ENCODE data around the gene CACNA1H. TPM values are rescaled to one million over a fixed set of nuclear protein-coding genes. Genes with fewer than 3 reads are reported as not detected.
"Not testable (repeated sequence)": the region's sequence is repeated elsewhere in the genome, so short reads cannot be mapped to it uniquely, and the experiment has no call there.

Gene CACNA1H
- total RNA-seq, 1 experiment from 2014 or later, result 24.8 TPM

- not testable (repeated sequence) for H3K27me3 ChIP-seq (ENCODE audit: control insufficient read depth, insufficient read depth, low read length); H3K36me3 ChIP-seq (replicated peaks; ENCODE audit: control insufficient read depth, insufficient read depth, low read length); H3K4me3 ChIP-seq (ENCODE audit: insufficient read depth, low read depth, low read length); DNase-seq
These were observed 72.9 kb downstream of the CACNA1H start for GRCh38 chr16:1225728-1226311.

- H3K36me3 ChIP-seq (replicated peaks; ENCODE audit: control insufficient read depth, insufficient read depth, low read length); H3K27me3 ChIP-seq (ENCODE audit: control insufficient read depth, insufficient read depth, low read length); H3K4me3 ChIP-seq (ENCODE audit: insufficient read depth, low read depth, low read length); DNase-seq: not testable (repeated sequence)
These were observed 73.8 kb downstream of the CACNA1H start for GRCh38 chr16:1226692-1227091.

GRCh38 chr16:1228227-1228626 is 75.3 kb downstream of the CACNA1H start:
- H3K27me3 ChIP-seq (ENCODE audit: control insufficient read depth, insufficient read depth, low read length); H3K36me3 ChIP-seq (replicated peaks; ENCODE audit: control insufficient read depth, insufficient read depth, low read length): not testable (repeated sequence)

GRCh38 chr16:1229476-1229875 is 76.6 kb downstream of the CACNA1H start:
- not testable (repeated sequence) for DNase-seq; H3K4me3 ChIP-seq (ENCODE audit: insufficient read depth, low read depth, low read length); H3K27me3 ChIP-seq (ENCODE audit: control insufficient read depth, insufficient read depth, low read length); H3K36me3 ChIP-seq (replicated peaks; ENCODE audit: control insufficient read depth, insufficient read depth, low read length)

More at GRCh38 chr16:1228227-1228626, 75.3 kb downstream of the CACNA1H start:
- not testable (repeated sequence) for H3K4me3 ChIP-seq (ENCODE audit: insufficient read depth, low read depth, low read length); DNase-seq

- not testable (repeated sequence) for H3K27me3 ChIP-seq (ENCODE audit: control insufficient read depth, insufficient read depth, low read length); H3K4me3 ChIP-seq (ENCODE audit: insufficient read depth, low read depth, low read length); DNase-seq; H3K36me3 ChIP-seq (replicated peaks; ENCODE audit: control insufficient read depth, insufficient read depth, low read length)
These were observed 77.2 kb downstream of the CACNA1H start, which contains the start of gene TPSB2 for GRCh38 chr16:1230084-1230470. Gene TPSB2, minus strand, starts transcription at chr16:1230184. Its CDS starts 233 bp downstream, at chr16:1229951.

GRCh38 chr16:1230471-1231212 is 77.7 kb downstream of the CACNA1H start:
- not testable (repeated sequence) for H3K4me3 ChIP-seq (ENCODE audit: insufficient read depth, low read depth, low read length); H3K36me3 ChIP-seq (replicated peaks; ENCODE audit: control insufficient read depth, insufficient read depth, low read length); DNase-seq; H3K27me3 ChIP-seq (ENCODE audit: control insufficient read depth, insufficient read depth, low read length)

- DNase-seq; H3K4me3 ChIP-seq (ENCODE audit: insufficient read depth, low read depth, low read length); H3K36me3 ChIP-seq (replicated peaks; ENCODE audit: control insufficient read depth, insufficient read depth, low read length); H3K27me3 ChIP-seq (ENCODE audit: control insufficient read depth, insufficient read depth, low read length): not testable (repeated sequence)
These were observed 78.4 kb downstream of the CACNA1H start for GRCh38 chr16:1231301-1231700.

GRCh38 chr16:1232049-1232748 is 79.3 kb downstream of the CACNA1H start:
- DNase-seq; H3K4me3 ChIP-seq (ENCODE audit: insufficient read depth, low read depth, low read length); H3K27me3 ChIP-seq (ENCODE audit: control insufficient read depth, insufficient read depth, low read length); H3K36me3 ChIP-seq (replicated peaks; ENCODE audit: control insufficient read depth, insufficient read depth, low read length): not testable (repeated sequence)

GRCh38 chr16:1236659-1237058 is 83.8 kb downstream of the CACNA1H start:
- not testable (repeated sequence) for H3K27me3 ChIP-seq (ENCODE audit: control insufficient read depth, insufficient read depth, low read length); H3K36me3 ChIP-seq (replicated peaks; ENCODE audit: control insufficient read depth, insufficient read depth, low read length); H3K4me3 ChIP-seq (ENCODE audit: insufficient read depth, low read depth, low read length); DNase-seq

- Histone ChIP-seq H3K4me3 (ENCODE audit: insufficient read depth, low read depth, low read length) (no peak overlapping the region), H3K27me3 (ENCODE audit: control insufficient read depth, insufficient read depth, low read length) (no peaks in the 10 kb centered on the region; the same call in 1 of the 2 replicates), H3K36me3 (replicated peaks; ENCODE audit: control insufficient read depth, insufficient read depth, low read length) (no peaks in the 10 kb centered on the region)
- DNase-seq, result no peak
These were observed 85.1 kb downstream of the CACNA1H start for GRCh38 chr16:1237990-1238389.

GRCh38 chr16:1238909-1239308 is 86.0 kb downstream of the CACNA1H start:
- H3K36me3 ChIP-seq (replicated peaks; ENCODE audit: control insufficient read depth, insufficient read depth, low read length); H3K27me3 ChIP-seq (ENCODE audit: control insufficient read depth, insufficient read depth, low read length); DNase-seq; H3K4me3 ChIP-seq (ENCODE audit: insufficient read depth, low read depth, low read length): not testable (repeated sequence)

- H3K4me3 ChIP-seq (ENCODE audit: insufficient read depth, low read depth, low read length); H3K36me3 ChIP-seq (replicated peaks; ENCODE audit: control insufficient read depth, insufficient read depth, low read length); DNase-seq; H3K27me3 ChIP-seq (ENCODE audit: control insufficient read depth, insufficient read depth, low read length): not testable (repeated sequence)
These were observed 86.7 kb downstream of the CACNA1H start for GRCh38 chr16:1239575-1239974.

GRCh38 chr16:1240436-1240835 is 87.5 kb downstream of the CACNA1H start, which contains the start of gene TPSAB1:
Gene TPSAB1, plus strand, starts transcription at chr16:1240705. Its CDS starts 234 bp downstream, at chr16:1240939.
- H3K27me3 ChIP-seq (ENCODE audit: control insufficient read depth, insufficient read depth, low read length); H3K36me3 ChIP-seq (replicated peaks; ENCODE audit: control insufficient read depth, insufficient read depth, low read length); DNase-seq; H3K4me3 ChIP-seq (ENCODE audit: insufficient read depth, low read depth, low read length): not testable (repeated sequence)

- H3K36me3 ChIP-seq (replicated peaks; ENCODE audit: control insufficient read depth, insufficient read depth, low read length); H3K4me3 ChIP-seq (ENCODE audit: insufficient read depth, low read depth, low read length); DNase-seq; H3K27me3 ChIP-seq (ENCODE audit: control insufficient read depth, insufficient read depth, low read length): not testable (repeated sequence)
These were observed 88.2 kb downstream of the CACNA1H start for GRCh38 chr16:1241081-1241480.

GRCh38 chr16:1243363-1243762 is 90.5 kb downstream of the CACNA1H start:
- not testable (repeated sequence) for DNase-seq; H3K4me3 ChIP-seq (ENCODE audit: insufficient read depth, low read depth, low read length); H3K36me3 ChIP-seq (replicated peaks; ENCODE audit: control insufficient read depth, insufficient read depth, low read length); H3K27me3 ChIP-seq (ENCODE audit: control insufficient read depth, insufficient read depth, low read length)

Data from H7 (cell line).